ENCODE data around the gene ATRIP. TPM values are rescaled to one million over a fixed set of nuclear protein-coding genes. Genes with fewer than 3 reads are reported as not detected.

Gene ATRIP
- polyA plus RNA-seq, 1 of the 3 experiments (the other 2 are of a cell fraction), result 5.6 TPM

GRCh38 chr3:48436855-48437254 is 9.7 kb upstream of the ATRIP start:
- 94% methylated on average over 7 of the region's 7 CpGs for WGBS (ENCODE audit: low lambda C conversion rate)
- peaks cover 13% of the 10 kb centered on the region for H4K20me1 ChIP-seq (ENCODE audit: insufficient read depth)
- POLR2A ChIA-PET, result interaction anchor here (1.3 to 1.6 kb wide), 2 partner anchors 36 to 163 kb away, joined by 4 to 8 read pairs; no protein-coding TSS in a partner anchor
- no peaks in the 10 kb centered on the region for H3K27me3 ChIP-seq (ENCODE audit: insufficient read depth)
- CTCF ChIA-PET, result interaction anchor here (0.8 to 13.2 kb wide), 38 partner anchors 11 to 611 kb away, joined by 3 to 399 read pairs (median 18); partner anchors contain the start of genes ATRIP, CAMP, CDC25A and NME6
- H3K36me3 ChIP-seq (replicated peaks in 1 of 2; ENCODE audit: control insufficient read depth in 1 of 2, insufficient read depth in 2 of 2, low read length in 1 of 2), result peaks cover 11 to 29% of the 10 kb centered on the region in 2 experiments
- H3K27ac ChIP-seq (ENCODE audit: low read depth in 2 of 2, low read length in 1 of 2), result no peak overlapping the region
- H3K4me2 ChIP-seq, result no peak overlapping the region
- peaks cover 4% of the 10 kb centered on the region for H3F3A ChIP-seq (replicated peaks; ENCODE audit: insufficient read depth)
- H2AFZ ChIP-seq (ENCODE audit: low read depth), result no peak overlapping the region
- DNase-seq, result no peak
- peaks cover 32% of the 10 kb centered on the region for H3K79me2 ChIP-seq (ENCODE audit: insufficient read depth)
- no peak overlapping the region for H3K9ac ChIP-seq
- no peaks in the 10 kb centered on the region for H3K9me3 ChIP-seq
- peaks cover 6 to 22% of the 10 kb centered on the region in 2 experiments for H3K4me1 ChIP-seq (ENCODE audit: control insufficient read depth in 1 of 2, insufficient read depth in 2 of 2, low read depth in 1 of 2, low read length in 1 of 2)
- no peaks in the 10 kb centered on the region for H3K9me2 ChIP-seq
- no peak for TF ChIP-seq NFIC (IDR thresholded peaks at IDR 0.05; ENCODE audit: borderline replicate concordance)
- no peak for TF ChIP-seq TCF12 (IDR thresholded peaks at IDR 0.05)
- no peak for TF ChIP-seq PBX3 (IDR thresholded peaks at IDR 0.05)
- TF ChIP-seq CHD2 (IDR thresholded peaks at IDR 0.05; ENCODE audit: low read length, partially characterized antibody), result no peak
- no peak for TF ChIP-seq MAX (IDR thresholded peaks at IDR 0.05; ENCODE audit: low read depth)
- TF ChIP-seq USF1 (IDR thresholded peaks at IDR 0.05; ENCODE audit: borderline replicate concordance, low read depth), result no peak
- no peak for TF ChIP-seq JUND (IDR thresholded peaks at IDR 0.05)
- no peak overlapping the region for H3K4me3 ChIP-seq (ENCODE audit: low read depth in 2 of 2, low read length in 1 of 2)

- Histone ChIP-seq H3F3A (replicated peaks; ENCODE audit: insufficient read depth) (peaks cover 6% of the 10 kb centered on the region), H3K4me1 (ENCODE audit: control insufficient read depth in 1 of 2, insufficient read depth in 2 of 2, low read depth in 1 of 2, low read length in 1 of 2) (peaks cover 8 to 24% of the 10 kb centered on the region in 2 experiments), H2AFZ (ENCODE audit: low read depth) (no peak overlapping the region), H3K9me3 (no peaks in the 10 kb centered on the region), H4K20me1 (ENCODE audit: insufficient read depth) (peaks cover 14% of the 10 kb centered on the region), H3K79me2 (ENCODE audit: insufficient read depth) (peaks cover 41% of the 10 kb centered on the region), H3K4me2 (no peak overlapping the region), H3K36me3 (replicated peaks in 1 of 2; ENCODE audit: control insufficient read depth in 1 of 2, insufficient read depth in 2 of 2, low read length in 1 of 2) (peaks cover 17 to 24% of the 10 kb centered on the region in 2 experiments), H3K9me2 (no peaks in the 10 kb centered on the region), H3K27me3 (ENCODE audit: insufficient read depth) (no peaks in the 10 kb centered on the region), H3K9ac (no peak overlapping the region), H3K4me3 (ENCODE audit: low read depth in 2 of 2, low read length in 1 of 2) (no peak overlapping the region), H3K27ac (ENCODE audit: low read depth in 2 of 2, low read length in 1 of 2) (no peak overlapping the region)
- POLR2A ChIA-PET, result no interaction called here
- CTCF ChIA-PET, result interaction anchor here (2.8 to 13.2 kb wide), 7 partner anchors 9 to 244 kb away, joined by 15 to 399 read pairs (median 93); partner anchors contain the start of gene PLXNB1
- no peak for DNase-seq
- WGBS (ENCODE audit: low lambda C conversion rate), result 94% methylated on average over 4 of the region's 4 CpGs
- no peak for TF ChIP-seq RAD21 (IDR thresholded peaks at IDR 0.05; ENCODE audit: low read length)
- no peak for TF ChIP-seq YY1 (IDR thresholded peaks at IDR 0.05; ENCODE audit: low read depth)
- no peak for TF ChIP-seq CTCF (IDR thresholded peaks at IDR 0.05)
- TF ChIP-seq POLR2AphosphoS5 (IDR thresholded peaks at IDR 0.05; ENCODE audit: low read depth, low read length), result no peak
- no peak for TF ChIP-seq MXI1 (IDR thresholded peaks at IDR 0.05; ENCODE audit: low read depth, low read length)
- no peak for TF ChIP-seq RFX5 (IDR thresholded peaks at IDR 0.05; ENCODE audit: low read length)
- TF ChIP-seq MEF2A (IDR thresholded peaks at IDR 0.05; ENCODE audit: borderline replicate concordance, low read depth), result no peak
- no peak for TF ChIP-seq ZBTB33 (IDR thresholded peaks at IDR 0.05; ENCODE audit: borderline replicate concordance, low read depth)
- TF ChIP-seq SIN3A (IDR thresholded peaks at IDR 0.05; ENCODE audit: borderline replicate concordance, low read depth, low read length), result no peak
- TF ChIP-seq FOSL2 (IDR thresholded peaks at IDR 0.05; ENCODE audit: borderline replicate concordance, low read depth), result no peak
- TF ChIP-seq CHD2 (IDR thresholded peaks at IDR 0.05; ENCODE audit: low read length, partially characterized antibody), result no peak
- no peak for TF ChIP-seq SMC3 (IDR thresholded peaks at IDR 0.05; ENCODE audit: low read depth, low read length)
- no peak for TF ChIP-seq MAX (IDR thresholded peaks at IDR 0.05; ENCODE audit: low read depth)
- TF ChIP-seq GABPA (IDR thresholded peaks at IDR 0.05; ENCODE audit: low read depth), result no peak
- TF ChIP-seq ELF1 (IDR thresholded peaks at IDR 0.05), result no peak
- no peak for TF ChIP-seq TEAD4 (IDR thresholded peaks at IDR 0.05; ENCODE audit: borderline replicate concordance, insufficient read depth)
- no peak for TF ChIP-seq NFIC (IDR thresholded peaks at IDR 0.05; ENCODE audit: borderline replicate concordance)
- TF ChIP-seq FOXJ3 (CRISPR knock-in tag; IDR thresholded peaks at IDR 0.05), result no peak
Measured at GRCh38 chr3:48437812-48438211, 8.7 kb upstream of the ATRIP start.
